Activated naive CD8-positive, alpha-beta T cell treated with anti-CD3 and anti-CD28 coated beads, Interleukin-2, amount 10 ng/mL, durations not matched to agents 7 days and 5 days (primary cell): Measurements from ENCODE around the gene CTXN2. TPM values are rescaled to one million over a fixed set of nuclear protein-coding genes. Genes with fewer than 3 reads are reported as not detected.

Experiments used
- ATAC-seq: fragments of 150-1000 bp; cut with Tn5 transposase; one replicate; pipeline ENCODE4 v1.10.0; 2021; ENCODE audit warnings: low read depth, moderate library complexity
- POLR2A ChIA-PET: fragments of 350-600 bp; sonication (Branson Sonifier 250); formaldehyde crosslinking; loops from one replicate; lab custom pipeline; 2021; ENCODE audit warnings: antibody characterized with exemption; lab: Charles Lee
- DNase-seq: peaks from one replicate; pipeline ENCODE4 v3.0.0; 2021
- H3K27ac Mint-ChIP-seq: one replicate; pipeline ENCODE4 v1.8.0; 2022; ENCODE audit warnings: mild to moderate bottlenecking, mixed read lengths
- H3K27me3 Mint-ChIP-seq: one replicate; pipeline ENCODE4 v1.8.0; 2022; ENCODE audit warnings: mild to moderate bottlenecking, moderate library complexity, mixed read lengths
- H3K36me3 Mint-ChIP-seq: one replicate; pipeline ENCODE4 v1.8.0; 2021; ENCODE audit warnings: mild to moderate bottlenecking, mixed read lengths
- H3K4me1 Mint-ChIP-seq: one replicate; pipeline ENCODE4 v1.8.0; 2021; ENCODE audit warnings: mixed read lengths
- H3K4me3 Mint-ChIP-seq: one replicate; pipeline ENCODE4 v1.8.0; 2022; ENCODE audit warnings: mild to moderate bottlenecking, moderate library complexity, mixed read lengths
- H3K9me3 Mint-ChIP-seq: one replicate; pipeline ENCODE4 v1.8.0; 2021; ENCODE audit warnings: mixed read lengths
- total RNA-seq, 2 experiments: library from RNA; stranded (reverse); gene quantifications; one replicate each; pipeline ENCODE4 v1.2.3, GENCODE V29; 2021

Gene CTXN2
- total RNA-seq, 2 experiments from 2014 or later: not detected

- peaks cover 12% of the 10 kb centered on the region for H3K27me3 Mint-ChIP-seq
- peak within 1 kb of the TSS; percentile 80 for H3K27ac Mint-ChIP-seq
- peaks cover 21% of the 10 kb centered on the region for H3K4me1 Mint-ChIP-seq
- peaks cover 14% of the 10 kb centered on the region for H3K36me3 Mint-ChIP-seq
- DNase-seq: peak; percentile 83
- peaks cover 7% of the 10 kb centered on the region for H3K9me3 Mint-ChIP-seq
- ATAC-seq: peak; percentile 91
- H3K4me3 Mint-ChIP-seq: peak within 1 kb of the TSS; percentile 91
- POLR2A ChIA-PET: interaction anchor here (0.8 to 1.6 kb wide), 5 partner anchors 11 to 154 kb away, joined by 3 to 9 read pairs (median 3); partner anchors contain the start of gene DUT
These were observed 13.5 kb upstream of the CTXN2 start, which contains the start of gene MYEF2 for GRCh38 chr15:48177766-48178647. TSS of gene MYEF2 (minus strand) at chr15:48178295. CDS start at chr15:48178237, 58 bp downstream.

GRCh38 chr15:48178648-48178931, 12.9 kb upstream of the CTXN2 start:
- Mint-ChIP-seq H3K4me1 (peaks cover 19% of the 10 kb centered on the region), H3K36me3 (peaks cover 14% of the 10 kb centered on the region), H3K4me3 (peak overlapping the region; percentile 44), H3K27me3 (peaks cover 14% of the 10 kb centered on the region), H3K9me3 (peaks cover 4% of the 10 kb centered on the region), H3K27ac (no peak overlapping the region)
- POLR2A ChIA-PET: interaction anchor here (0.8 to 1.6 kb wide), 2 partner anchors 15 to 153 kb away, joined by 3 to 9 read pairs; partner anchors contain the start of gene DUT
- no peak for ATAC-seq
- no peak for DNase-seq

GRCh38 chr15:48182749-48183148, 8.7 kb upstream of the CTXN2 start:
- POLR2A ChIA-PET: no interaction called here
- H3K27ac Mint-ChIP-seq: no peak overlapping the region
- no peaks in the 10 kb centered on the region for H3K4me1 Mint-ChIP-seq
- DNase-seq (no peak), ATAC-seq (no peak)
- H3K36me3 Mint-ChIP-seq: no peaks in the 10 kb centered on the region
- peaks cover 1% of the 10 kb centered on the region for H3K9me3 Mint-ChIP-seq
- no peak overlapping the region for H3K4me3 Mint-ChIP-seq
- peaks cover 28% of the 10 kb centered on the region for H3K27me3 Mint-ChIP-seq

- POLR2A ChIA-PET: no interaction called here
- Mint-ChIP-seq H3K36me3 (no peaks in the 10 kb centered on the region), H3K27me3 (peaks cover 30% of the 10 kb centered on the region), H3K9me3 (peaks cover 1% of the 10 kb centered on the region), H3K27ac (no peak overlapping the region), H3K4me1 (no peaks in the 10 kb centered on the region), H3K4me3 (no peak overlapping the region)
- ATAC-seq (no peak), DNase-seq (no peak)
These were observed 5.9 kb upstream of the CTXN2 start for GRCh38 chr15:48185529-48185928.

DNA sequence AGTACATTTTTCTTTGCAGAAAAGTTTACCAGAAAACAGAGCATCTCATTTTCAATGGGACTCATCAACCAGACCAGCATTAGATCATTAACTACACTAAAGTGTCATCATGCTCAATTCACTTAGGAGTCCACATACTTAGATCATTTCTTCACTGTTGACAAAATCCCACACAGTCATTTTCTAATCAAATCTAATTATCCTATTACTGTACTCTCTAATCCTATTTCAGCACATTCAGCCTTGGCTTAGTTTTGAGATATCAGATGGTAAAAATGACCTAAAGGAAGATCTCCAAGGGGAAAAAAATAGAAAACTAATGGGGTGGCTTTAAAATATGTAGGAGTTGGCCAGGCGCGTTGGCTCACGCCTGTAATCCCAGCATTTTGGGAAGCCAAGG, 5.2 kb upstream of the CTXN2 start:
- POLR2A ChIA-PET: no interaction called here
- Mint-ChIP-seq H3K4me1 (peaks cover 2% of the 10 kb centered on the region), H3K27ac (no peak overlapping the region), H3K36me3 (no peaks in the 10 kb centered on the region), H3K27me3 (peaks cover 34% of the 10 kb centered on the region), H3K4me3 (no peak overlapping the region), H3K9me3 (peaks cover 1% of the 10 kb centered on the region)
- ATAC-seq (no peak), DNase-seq (no peak)

DNA sequence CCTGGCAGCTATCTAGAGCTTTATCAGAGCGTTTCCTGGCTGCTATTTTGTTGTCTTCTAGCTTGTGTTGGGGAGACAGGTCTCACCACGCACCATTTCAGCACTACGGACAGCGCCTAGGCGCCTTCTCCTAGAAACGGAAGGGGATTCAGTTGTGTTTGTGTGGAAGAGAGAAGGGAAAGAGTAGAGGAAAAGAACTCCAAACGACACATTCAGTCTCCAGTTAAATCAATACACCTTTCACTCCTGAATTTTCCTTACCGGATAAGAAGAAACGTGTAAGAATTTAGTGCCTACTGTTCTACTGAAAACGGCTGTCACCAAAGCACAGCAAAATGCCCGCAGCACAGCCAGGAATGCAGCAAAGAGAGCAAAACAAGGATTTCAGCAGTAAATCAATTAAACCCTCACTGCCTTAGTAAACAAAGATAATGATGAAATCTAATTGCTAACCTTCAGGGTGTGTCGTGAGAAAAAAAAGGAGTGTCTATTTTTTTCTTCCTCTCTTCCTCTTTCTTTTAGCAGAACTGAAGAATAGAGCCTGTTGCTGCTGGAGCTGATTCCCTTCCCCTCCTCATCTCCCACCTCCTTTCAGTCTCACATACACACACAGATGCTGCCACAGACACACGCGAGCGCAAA, 412 bp upstream of the CTXN2 start:
- H3K27me3 Mint-ChIP-seq: peaks cover 33% of the 10 kb centered on the region
- peaks cover 5% of the 10 kb centered on the region for H3K4me1 Mint-ChIP-seq
- POLR2A ChIA-PET: no interaction called here
- peak; percentile 68 for DNase-seq
- H3K36me3 Mint-ChIP-seq: no peaks in the 10 kb centered on the region
- ATAC-seq: no peak
- H3K9me3 Mint-ChIP-seq: no peaks in the 10 kb centered on the region
- H3K4me3 Mint-ChIP-seq: no peak overlapping the region
- no peak overlapping the region for H3K27ac Mint-ChIP-seq

DNA sequence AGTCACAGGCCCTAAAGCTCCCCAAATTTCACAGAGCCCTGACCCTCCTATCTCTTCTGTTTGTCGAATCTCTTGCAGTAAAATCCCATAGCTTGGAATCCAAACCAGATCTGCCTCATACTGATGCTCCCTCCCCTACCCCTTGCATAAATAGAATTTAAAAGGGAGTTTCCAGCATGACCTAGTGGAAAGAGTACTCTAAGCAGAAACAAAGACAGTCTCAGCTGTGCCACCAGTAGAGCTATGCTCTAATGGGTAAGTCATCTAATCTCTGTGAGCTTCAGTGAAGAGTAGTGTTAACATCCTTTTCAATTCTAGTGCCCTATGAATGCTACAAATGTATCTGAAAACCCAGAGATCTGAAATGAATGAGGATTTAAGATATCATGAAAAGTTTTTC, 10.6 kb downstream of the CTXN2 start:
- Mint-ChIP-seq H3K4me1 (no peaks in the 10 kb centered on the region), H3K4me3 (no peak overlapping the region), H3K36me3 (no peaks in the 10 kb centered on the region), H3K27me3 (peaks cover 27% of the 10 kb centered on the region), H3K27ac (no peak overlapping the region), H3K9me3 (no peaks in the 10 kb centered on the region)
- POLR2A ChIA-PET: no interaction called here
- no peak for ATAC-seq
- no peak for DNase-seq

DNA sequence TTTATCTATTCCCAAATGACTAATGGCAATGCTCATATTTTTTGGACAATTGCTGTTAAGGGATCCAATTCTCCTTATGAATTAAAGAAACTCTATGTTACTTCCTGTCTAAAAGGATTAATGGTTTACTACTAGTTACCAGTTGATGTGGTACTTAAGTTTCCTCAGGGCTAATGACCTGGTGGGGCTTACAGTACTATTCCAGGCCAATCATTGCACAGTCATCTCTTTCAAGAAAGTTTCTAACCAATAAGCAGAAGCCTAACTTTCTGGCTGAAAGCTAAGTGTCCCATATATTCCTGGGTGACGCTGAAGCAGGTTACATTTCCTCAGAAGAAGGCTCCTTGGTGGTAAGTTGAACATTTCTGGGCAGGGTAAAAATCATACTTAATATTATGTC, 14.5 kb downstream of the CTXN2 start, which contains the start of gene SLC12A1:
Gene SLC12A1, plus strand, starts transcription at position 322 of the 400 bp plus-strand sequence. CDS start 1,418 bp downstream, outside the sequence.
- POLR2A ChIA-PET: no interaction called here
- H3K9me3 Mint-ChIP-seq: no peaks in the 10 kb centered on the region
- H3K27me3 Mint-ChIP-seq: peaks cover 19% of the 10 kb centered on the region
- no peak for DNase-seq
- no peaks in the 10 kb centered on the region for H3K4me1 Mint-ChIP-seq
- no peak within 1 kb of the TSS for H3K27ac Mint-ChIP-seq
- no peak within 1 kb of the TSS for H3K4me3 Mint-ChIP-seq
- H3K36me3 Mint-ChIP-seq: no peaks in the 10 kb centered on the region
- no peak for ATAC-seq

DNA sequence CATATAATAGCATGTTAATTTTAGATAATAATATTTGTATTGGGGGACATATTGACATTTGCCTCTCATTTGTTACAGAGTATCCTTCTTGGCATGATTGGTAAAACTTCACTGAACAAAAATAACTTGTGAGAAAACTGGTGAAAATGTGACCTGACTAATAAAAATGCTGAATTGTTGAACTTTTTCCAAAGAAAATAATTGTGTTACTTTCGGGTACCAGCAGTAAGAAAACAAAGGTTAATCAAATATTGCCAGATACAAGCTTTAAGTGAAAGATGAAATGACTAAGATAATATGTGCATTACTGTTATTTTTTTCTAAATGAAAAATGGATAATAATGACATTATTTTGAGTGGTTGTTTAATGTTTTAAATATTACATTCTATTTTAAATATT, 29.8 kb downstream of the CTXN2 start:
- H3K36me3 Mint-ChIP-seq: no peaks in the 10 kb centered on the region
- no peaks in the 10 kb centered on the region for H3K9me3 Mint-ChIP-seq
- no peak overlapping the region for H3K4me3 Mint-ChIP-seq
- peaks cover 12% of the 10 kb centered on the region for H3K27me3 Mint-ChIP-seq
- no peak for DNase-seq
- POLR2A ChIA-PET: no interaction called here
- H3K4me1 Mint-ChIP-seq: no peaks in the 10 kb centered on the region
- H3K27ac Mint-ChIP-seq: no peak overlapping the region
- ATAC-seq: no peak

GRCh38 chr15:48221885-48222284, 30.4 kb downstream of the CTXN2 start:
- Mint-ChIP-seq H3K27me3 (peaks cover 12% of the 10 kb centered on the region), H3K27ac (no peak overlapping the region), H3K9me3 (no peaks in the 10 kb centered on the region), H3K4me1 (no peaks in the 10 kb centered on the region), H3K36me3 (no peaks in the 10 kb centered on the region), H3K4me3 (no peak overlapping the region)
- POLR2A ChIA-PET: no interaction called here
- DNase-seq: no peak
- ATAC-seq: no peak

DNA sequence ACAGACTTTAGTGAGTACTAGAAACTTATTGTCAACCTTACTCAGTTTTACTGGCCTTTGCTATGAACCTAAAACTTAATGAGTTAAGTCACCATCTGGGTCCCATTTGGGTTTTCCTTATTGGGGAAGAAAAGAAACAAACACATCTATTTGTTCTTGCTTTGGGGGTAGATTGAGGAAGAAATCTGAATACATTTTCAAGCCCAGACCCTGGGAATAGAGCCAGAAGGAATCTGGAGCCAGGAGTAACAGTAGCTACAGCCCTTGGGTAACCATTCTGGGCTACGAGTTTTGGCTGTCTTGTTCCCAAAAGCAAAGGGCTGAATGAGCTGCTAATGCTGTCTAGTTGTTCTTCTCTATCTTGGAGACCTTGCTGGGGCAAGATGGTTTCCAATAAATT, 31.2 kb downstream of the CTXN2 start:
- ATAC-seq (no peak), DNase-seq (no peak)
- H3K4me3 Mint-ChIP-seq: no peak overlapping the region
- no peaks in the 10 kb centered on the region for H3K4me1 Mint-ChIP-seq
- no peaks in the 10 kb centered on the region for H3K36me3 Mint-ChIP-seq
- H3K27ac Mint-ChIP-seq: no peak overlapping the region
- POLR2A ChIA-PET: no interaction called here
- H3K27me3 Mint-ChIP-seq: peaks cover 12% of the 10 kb centered on the region
- no peaks in the 10 kb centered on the region for H3K9me3 Mint-ChIP-seq

GRCh38 chr15:48225771-48226170, 34.3 kb downstream of the CTXN2 start:
- POLR2A ChIA-PET: no interaction called here
- H3K27ac Mint-ChIP-seq: no peak overlapping the region
- ATAC-seq: no peak
- H3K36me3 Mint-ChIP-seq: no peaks in the 10 kb centered on the region
- H3K4me1 Mint-ChIP-seq: no peaks in the 10 kb centered on the region
- no peaks in the 10 kb centered on the region for H3K9me3 Mint-ChIP-seq
- H3K4me3 Mint-ChIP-seq: no peak overlapping the region
- H3K27me3 Mint-ChIP-seq: peaks cover 11% of the 10 kb centered on the region
- no peak for DNase-seq

GRCh38 chr15:48230498-48230897, 39.0 kb downstream of the CTXN2 start:
- Mint-ChIP-seq H3K27ac (no peak overlapping the region), H3K4me3 (no peak overlapping the region)
- no peak for DNase-seq

GRCh38 chr15:48233246-48233645, 41.8 kb downstream of the CTXN2 start:
- Mint-ChIP-seq H3K36me3 (no peaks in the 10 kb centered on the region), H3K27me3 (peaks cover 7% of the 10 kb centered on the region), H3K4me3 (no peak overlapping the region), H3K27ac (no peak overlapping the region), H3K4me1 (no peaks in the 10 kb centered on the region), H3K9me3 (no peaks in the 10 kb centered on the region)
- DNase-seq (no peak), ATAC-seq (no peak)
- POLR2A ChIA-PET: no interaction called here

More at GRCh38 chr15:48230498-48230897, 39.0 kb downstream of the CTXN2 start:
- POLR2A ChIA-PET: no interaction called here
- no peak for ATAC-seq
- peaks cover 7% of the 10 kb centered on the region for H3K27me3 Mint-ChIP-seq
- H3K9me3 Mint-ChIP-seq: no peaks in the 10 kb centered on the region
- H3K4me1 Mint-ChIP-seq: no peaks in the 10 kb centered on the region
- H3K36me3 Mint-ChIP-seq: no peaks in the 10 kb centered on the region
